OCI-LY1 (cell line): ENCODE data around the gene ALDH1L1.

Experiments
- H2AFZ ChIP-seq: fragments of 200-600 bp; sonication (generic), shearing (Covaris generic); 2 replicates; pipeline ENCODE4 v1.6.0; 2014; ENCODE audit warnings: antibody characterized with exemption, mild to moderate bottlenecking, low read length
- H3F3A ChIP-seq: fragments of 200-600 bp; sonication (generic), shearing (Covaris generic); 2 replicates; pipeline ENCODE4 v1.6.0; 2014; ENCODE audit warnings: mild to moderate bottlenecking, antibody characterized with exemption, low read length, moderate library complexity; ENCODE audit not compliant: insufficient read depth
- H3K27ac ChIP-seq: fragments of 200-600 bp; sonication (generic); 2 replicates; pipeline ENCODE4 v1.5.1; 2014; ENCODE audit warnings: low read length, mixed run types, mild to moderate bottlenecking, low read depth; ENCODE audit not compliant: poor library complexity, severe bottlenecking
- H3K27me3 ChIP-seq: fragments of 200-600 bp; sonication (generic); 2 replicates; pipeline ENCODE4 v1.6.0; 2014; ENCODE audit warnings: antibody characterized with exemption, mild to moderate bottlenecking, low read length, moderate library complexity; ENCODE audit not compliant: insufficient read depth
- H3K36me3 ChIP-seq: fragments of 200-600 bp; sonication (generic); 2 replicates; pipeline ENCODE4 v1.6.1; 2014; ENCODE audit warnings: mild to moderate bottlenecking, antibody characterized with exemption, low read length, moderate library complexity, mixed read lengths; ENCODE audit not compliant: insufficient read depth
- H3K4me1 ChIP-seq: fragments of 200-600 bp; sonication (generic); 2 replicates; pipeline ENCODE4 v1.5.1; 2014; ENCODE audit warnings: mild to moderate bottlenecking, low read length, moderate library complexity; ENCODE audit not compliant: insufficient read depth, severe bottlenecking
- H3K4me2 ChIP-seq: fragments of 200-600 bp; sonication (generic), shearing (Covaris generic); 2 replicates; pipeline ENCODE4 v1.6.1; 2014; ENCODE audit warnings: low read length
- H3K4me3 ChIP-seq: fragments of 200-600 bp; sonication (generic); 2 replicates; pipeline ENCODE4 v1.5.1; 2014; ENCODE audit warnings: low read length, low read depth, mild to moderate bottlenecking, mixed read lengths; ENCODE audit not compliant: poor library complexity, severe bottlenecking
- H3K79me2 ChIP-seq: fragments of 200-600 bp; shearing (Covaris generic); 2 replicates; pipeline ENCODE4 v1.6.1; 2016; ENCODE audit warnings: mixed run types, low read length, mixed read lengths; ENCODE audit not compliant: insufficient read depth
- H3K9ac ChIP-seq: fragments of 200-600 bp; sonication (generic), shearing (Covaris generic); 2 replicates; pipeline ENCODE4 v1.6.1; 2014; ENCODE audit warnings: mild to moderate bottlenecking, low read length, mixed read lengths
- H3K9me2 ChIP-seq: fragments of 200-600 bp; sonication (generic), shearing (Covaris generic); 2 replicates; pipeline ENCODE4 v1.6.1; 2014; ENCODE audit warnings: low read depth, mild to moderate bottlenecking, low read length, mixed read lengths
- H3K9me3 ChIP-seq: fragments of 200-600 bp; shearing (Covaris generic); 2 replicates; pipeline ENCODE4 v1.6.1; 2014; ENCODE audit warnings: low read length, mixed read lengths
- H4K20me1 ChIP-seq: fragments of 200-600 bp; sonication (generic), shearing (Covaris generic); 2 replicates; pipeline ENCODE4 v1.6.0; 2016; ENCODE audit warnings: mild to moderate bottlenecking, low read length; ENCODE audit not compliant: insufficient read depth
- CTCF ChIP-seq: fragments of 200-600 bp; sonication (generic), shearing (Covaris generic); IDR thresholded peaks from 2 replicates; pipeline ENCODE4 v1.5.1; 2017; ENCODE audit warnings: mild to moderate bottlenecking, antibody characterized with exemption, low read length, moderate library complexity, mixed read lengths
- EZH2 ChIP-seq: fragments of 200-600 bp; sonication (generic), shearing (Covaris generic); IDR thresholded peaks from 2 replicates; pipeline ENCODE4 v1.8.0; 2017; ENCODE audit warnings: borderline replicate concordance, mixed run types, mild to moderate bottlenecking, antibody characterized with exemption, low read length, moderate library complexity, mixed read lengths

ALDH1L1 gene

DNA sequence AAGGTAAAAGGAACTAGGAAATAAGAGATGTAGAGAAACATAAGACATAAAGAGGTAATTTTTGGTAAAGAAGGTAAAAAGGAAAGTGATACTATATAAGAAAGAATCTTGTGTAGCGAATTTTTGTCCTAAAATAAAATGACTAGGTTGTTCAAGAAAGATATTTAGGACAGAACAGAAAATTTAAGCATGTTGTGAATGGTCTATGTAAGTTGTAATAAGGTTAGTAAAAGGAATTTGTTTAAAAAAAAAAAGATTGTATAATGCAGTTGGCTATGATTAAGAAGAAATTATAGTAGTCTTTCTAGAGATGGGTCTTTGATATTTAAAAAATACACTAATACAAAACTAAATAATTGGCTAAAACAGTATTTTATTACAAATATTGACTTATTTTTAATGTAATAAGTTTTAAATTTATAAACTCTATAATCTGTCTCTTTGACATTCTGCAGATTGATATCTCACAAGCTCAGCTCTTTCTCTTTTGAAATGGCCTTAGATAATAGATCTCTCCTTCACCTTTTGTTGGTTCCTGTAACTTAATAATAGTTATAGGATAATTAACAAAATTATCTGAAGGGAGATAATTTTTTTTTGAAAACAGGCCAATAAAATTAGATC lies 92.7 kb downstream of the ALDH1L1 start:
- H3K79me2 ChIP-seq: no peaks in the 10 kb centered on the region
- H3K36me3 ChIP-seq: no peaks in the 10 kb centered on the region
- no peak overlapping the region for H3K27ac ChIP-seq
- H3F3A ChIP-seq: no peaks in the 10 kb centered on the region
- H3K4me1 ChIP-seq: peaks cover 15% of the 10 kb centered on the region
- H2AFZ ChIP-seq: no peak overlapping the region
- H3K4me2 ChIP-seq: no peak overlapping the region
- no peaks in the 10 kb centered on the region for H4K20me1 ChIP-seq
- no peak overlapping the region for H3K9ac ChIP-seq
- H3K27me3 ChIP-seq: no peaks in the 10 kb centered on the region
- no peak overlapping the region for H3K4me3 ChIP-seq
- TF ChIP-seq CTCF (no peak), EZH2 (no peak)
- H3K9me2 ChIP-seq: no peaks in the 10 kb centered on the region
- peaks cover 11% of the 10 kb centered on the region for H3K9me3 ChIP-seq

DNA sequence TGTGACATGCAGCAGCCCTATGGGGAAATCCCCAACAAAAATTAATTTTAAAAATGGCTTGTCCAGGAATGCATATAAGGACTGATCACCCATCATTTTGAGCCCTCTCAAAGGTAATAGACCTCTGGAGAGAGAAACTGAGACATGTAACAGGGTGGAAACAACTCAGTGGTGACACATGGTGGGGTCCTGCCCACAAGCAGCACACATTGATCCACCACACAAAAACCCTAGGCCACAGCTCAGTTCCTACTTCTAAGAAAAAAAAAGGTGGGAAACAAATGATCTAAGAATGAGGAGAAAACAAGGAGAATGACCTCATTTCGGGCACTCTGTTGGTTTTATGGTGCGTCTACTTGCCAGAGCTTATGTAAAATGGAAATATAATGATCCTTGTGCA lies 94.5 kb downstream of the ALDH1L1 start:
- H3K4me3 ChIP-seq: no peak overlapping the region
- no peak overlapping the region for H3K9ac ChIP-seq
- H3K9me2 ChIP-seq: no peaks in the 10 kb centered on the region
- no peaks in the 10 kb centered on the region for H3K27me3 ChIP-seq
- no peaks in the 10 kb centered on the region for H3F3A ChIP-seq
- no peaks in the 10 kb centered on the region for H3K36me3 ChIP-seq
- H4K20me1 ChIP-seq: no peaks in the 10 kb centered on the region
- no peak overlapping the region for H3K4me2 ChIP-seq
- H3K79me2 ChIP-seq: no peaks in the 10 kb centered on the region
- no peak overlapping the region for H3K27ac ChIP-seq
- TF ChIP-seq CTCF: no peak
- TF ChIP-seq EZH2: no peak
- peaks cover 11% of the 10 kb centered on the region for H3K9me3 ChIP-seq
- peaks cover 18% of the 10 kb centered on the region for H3K4me1 ChIP-seq
- no peak overlapping the region for H2AFZ ChIP-seq

- H3K9me3 ChIP-seq: peaks cover 11% of the 10 kb centered on the region
- H3K27ac ChIP-seq: no peak overlapping the region
- H3K4me2 ChIP-seq: no peak overlapping the region
- H3K4me3 ChIP-seq: no peak overlapping the region
- no peaks in the 10 kb centered on the region for H3K36me3 ChIP-seq
- H3K4me1 ChIP-seq: peaks cover 18% of the 10 kb centered on the region
- H3K79me2 ChIP-seq: no peaks in the 10 kb centered on the region
- H3K9me2 ChIP-seq: no peaks in the 10 kb centered on the region
- H2AFZ ChIP-seq: no peak overlapping the region
- no peaks in the 10 kb centered on the region for H3K27me3 ChIP-seq
- H3F3A ChIP-seq: no peaks in the 10 kb centered on the region
- no peaks in the 10 kb centered on the region for H4K20me1 ChIP-seq
- H3K9ac ChIP-seq: no peak overlapping the region
- TF ChIP-seq EZH2 (no peak), CTCF (no peak)
These were observed 95.1 kb downstream of the ALDH1L1 start for GRCh38 chr3:126085276-126085675.
